ENCODE data around the gene FBXO31. TPM values are rescaled to one million over a fixed set of nuclear protein-coding genes. Genes with fewer than 3 reads are reported as not detected.

Gene FBXO31
- total and polyA plus RNA-seq, 9 of the 15 experiments (the other 6 are each of a cell fraction or from before 2014, with no cell fraction given) = 0.18 to 33.3 (median 10.9) TPM

- WGBS (ENCODE audit: insufficient coverage, low coverage, missing lambda C conversion rate) = 92% methylated on average over 8 of the region's 8 CpGs
- BruUV-seq (replicated peaks) = no TSS peak
- Histone ChIP-seq H3K4me2 (ENCODE audit: insufficient read depth, low read length) (no peak overlapping the region), H3K9ac (ENCODE audit: insufficient read depth in 1 of 2, low read depth in 2 of 2, low read length in 2 of 2) (no peak overlapping the region), H3K79me2 (ENCODE audit: control insufficient read depth, insufficient read depth, low read length) (peaks cover 41% of the 10 kb centered on the region), H3K4me3 (no peak overlapping the region), H2AFZ (ENCODE audit: low read depth, low read length) (no peak overlapping the region), H3K9me1 (ENCODE audit: control insufficient read depth, insufficient read depth, low read length) (peaks cover 2% of the 10 kb centered on the region), H4K20me1 (replicated peaks; ENCODE audit: control insufficient read depth, insufficient read depth, low read length) (peaks cover 19% of the 10 kb centered on the region), H3K4me1 (replicated peaks in 1 of 2; ENCODE audit: control insufficient read depth in 2 of 2, insufficient read depth in 2 of 2, low read length in 2 of 2) (peaks cover 17% of the 10 kb centered on the region in 2 experiments), H3K27ac (ENCODE audit: extremely low read depth, low read depth, low read length) (no peak overlapping the region), H3K36me3 (ENCODE audit: control insufficient read depth, insufficient read depth, low read length) (peaks cover 71% of the 10 kb centered on the region; the same call in 2 of the 3 replicates), H3K9me3 (replicated peaks; ENCODE audit: control insufficient read depth, insufficient read depth, low read depth, low read length) (no peaks in the 10 kb centered on the region), H3K27me3 (ENCODE audit: control insufficient read depth in 2 of 2, insufficient read depth in 2 of 2, low read length in 2 of 2) (no peaks in the 10 kb centered on the region)
- in situ Hi-C loops (cut with MboI) = no loop called here
- intact Hi-C loops (cut with micrococcal nuclease) = no loop called here
- DNase-seq (ENCODE audit: extremely low read depth in 1 of 4, low spot score in 3 of 4) = no peak
- TF ChIP-seq EWSR1 (IDR thresholded peaks at IDR 0.05; ENCODE audit: borderline replicate concordance, low read depth, partially characterized antibody) (no peak), ZNF121 (CRISPR knock-in tag; conservative IDR thresholded peaks at IDR 0.05) (0 out of 2 replicates have a peak, but pooled peaks have one; percentile 32), PCBP1 (IDR thresholded peaks at IDR 0.05; ENCODE audit: low read depth, low read length, poor library complexity, severe bottlenecking) (no peak), TEAD4 (IDR thresholded peaks at IDR 0.05; ENCODE audit: low read length) (no peak), TEAD4 (CRISPR knock-in tag; IDR thresholded peaks at IDR 0.05; ENCODE audit: borderline replicate concordance) (no peak), ZBTB1 (CRISPR knock-in tag; IDR thresholded peaks at IDR 0.05; ENCODE audit: borderline replicate concordance, low read depth) (no peak)
- no peak for FAIRE-seq
- ChIA-PET POLR2A (interaction anchor here (2.3 kb wide), 1 partner anchor 11 kb away, joined by 13 read pairs; no protein-coding TSS in a partner anchor), CTCF (ENCODE audit: low intra/inter-chr PET ratio) (no interaction called here)
- ATAC-seq = no peak
Measured at GRCh38 chr16:87361916-87362619, 21.5 kb downstream of the FBXO31 start.

All from K562 (cell line).